HepG2 (cell line): ENCODE results near the gene GRM4. TPM values are rescaled to one million over a fixed set of nuclear protein-coding genes. Genes with fewer than 3 reads are reported as not detected.

Experiments used
- ATAC-seq: fragments of 200-7000 bp; cut with Tn5 transposase; 3 replicates; pipeline ENCODE4 v1.9.1; 2020; ENCODE audit warnings: mild to moderate bottlenecking, moderate library complexity
- BruUV-seq: library from RNA; stranded (reverse); fragments of 400-500 nt; replicated peaks from 2 replicates; lab custom pipeline; 2021; lab: Mats Ljungman, UMichigan
- CTCF ChIA-PET: fragments of 300-600 bp; formaldehyde crosslinking; extraction: SDS; loops from one replicate; lab custom pipeline; 2021; ENCODE audit warnings: low total read pairs, inconsistent platforms, low intra/inter-chr PET ratio; lab: Yijun Ruan, JAX
- POLR2A ChIA-PET: fragments of 350-600 bp; sonication (Branson Sonifier 250); formaldehyde crosslinking; loops from one replicate; lab custom pipeline; 2020; ENCODE audit warnings: antibody characterized with exemption, inconsistent platforms; lab: Yijun Ruan, JAX
- DNase-seq: peaks from one replicate; pipeline ENCODE4 v3.0.0-alpha.2; 2015; ENCODE audit warnings: low spot score
- FAIRE-seq: peaks from 3 replicates; lab custom pipeline; 2011; peaks lifted over from hg19 to GRCh38; lab: Jason Lieb, UNC
- H2AFZ ChIP-seq: one replicate; pipeline ENCODE4 v1.6.1; 2011; ENCODE audit warnings: low read length, inconsistent platforms
- H3K27ac ChIP-seq: fragments of 300-600 bp; 3 replicates; pipeline ENCODE4 v1.8.0; 2011; ENCODE audit warnings: mixed run types, mild to moderate bottlenecking, mixed read lengths, low read length, inconsistent platforms; ENCODE audit not compliant: insufficient read depth; ENCODE audit errors: extremely low read length
- H3K27me3 ChIP-seq, 2 experiments: fragments of 200-600 bp in 1 of 2; 2 replicates in 1 of 2; 3 replicates in 1 of 2; pipeline versions ENCODE4 v1.6.0 to v1.8.0; 2011; ENCODE audit warnings: low read length in 2 of 2, mild to moderate bottlenecking in 2 of 2, moderate library complexity in 2 of 2, inconsistent platforms in 1 of 2; ENCODE audit not compliant: insufficient read depth in 2 of 2, control insufficient read depth in 1 of 2
- H3K36me3 ChIP-seq, 2 experiments: fragments of 200-600 bp in 1 of 2; replicated peaks in 1 of 2; 2 replicates in 1 of 2; 3 replicates in 1 of 2; pipeline versions ENCODE4 v1.5.1 to v1.8.0; 2011; ENCODE audit warnings: low read length in 2 of 2, inconsistent platforms in 1 of 2; ENCODE audit not compliant: insufficient read depth in 2 of 2, control insufficient read depth in 1 of 2
- H3K4me1 ChIP-seq: 2 replicates; pipeline ENCODE4 v1.5.1; 2012; ENCODE audit warnings: low read length, inconsistent platforms; ENCODE audit not compliant: insufficient read depth
- H3K4me2 ChIP-seq: 2 replicates; pipeline ENCODE4 v1.6.0; 2011; ENCODE audit warnings: low read depth, low read length, inconsistent platforms
- H3K4me3 ChIP-seq, 3 experiments: fragments of 200-600 bp in 1 of 3; sonication (generic), shearing (Covaris generic) in 1 of 3; replicated peaks in 1 of 3; 2 replicates each; pipeline ENCODE4 v1.5.1; 2011 to 2016; ENCODE audit warnings: low read length in 3 of 3, inconsistent platforms in 2 of 3, low read depth in 2 of 3, mild to moderate bottlenecking in 2 of 3, control low read depth in 1 of 3, mixed read lengths in 1 of 3; ENCODE audit not compliant: insufficient read depth in 1 of 3
- H3K79me2 ChIP-seq: one replicate; pipeline ENCODE4 v1.6.1; 2011; ENCODE audit warnings: low read length, inconsistent platforms; ENCODE audit not compliant: insufficient read depth
- H3K9ac ChIP-seq: 2 replicates; pipeline ENCODE4 v1.6.0; 2011; ENCODE audit warnings: mild to moderate bottlenecking, low read depth, low read length, inconsistent platforms; ENCODE audit not compliant: insufficient read depth
- H3K9me3 ChIP-seq: 2 replicates; pipeline ENCODE4 v1.5.1; 2012; ENCODE audit warnings: mild to moderate bottlenecking, low read length
- H4K20me1 ChIP-seq: 2 replicates; pipeline ENCODE4 v1.6.0; 2011; ENCODE audit warnings: inconsistent platforms, mild to moderate bottlenecking, low read length, moderate library complexity; ENCODE audit not compliant: insufficient read depth
- ERF ChIP-seq: IDR thresholded peaks from 2 replicates; pipeline ENCODE4 v1.6.1; 2018; ENCODE audit warnings: missing biosample characterization, missing genetic modification reagents
- GABPA ChIP-seq, 2 experiments: IDR thresholded peaks; 2 replicates each; pipeline ENCODE4 v1.6.1; 2011 to 2016; ENCODE audit warnings: low read depth in 2 of 2, low read length in 1 of 2, missing biosample characterization in 1 of 2, missing genetic modification characterization in 1 of 2
- KMT2B ChIP-seq: IDR thresholded peaks from 2 replicates; pipeline ENCODE4 v1.6.1; 2016; ENCODE audit warnings: missing genetic modification reagents, missing compliant biosample characterization
- MEIS2 ChIP-seq: sonication (generic); formaldehyde crosslinking; IDR thresholded peaks from 2 replicates; pipeline ENCODE4 v1.9.0; 2021; ENCODE audit warnings: mild to moderate bottlenecking, missing genetic modification reagents
- POLR2A ChIP-seq, 2 experiments: IDR thresholded peaks; 2 replicates each; pipeline ENCODE4 v1.6.1; 2011; ENCODE audit warnings: low read depth in 2 of 2, low read length in 2 of 2, mild to moderate bottlenecking in 1 of 2, moderate library complexity in 1 of 2; ENCODE audit not compliant: insufficient read depth in 1 of 2
- ZKSCAN1 ChIP-seq: fragments of 150-350 bp; IDR thresholded peaks from 2 replicates; pipeline ENCODE4 v1.6.1; 2014; ENCODE audit warnings: low read length
- ZMYM2 ChIP-seq: sonication (generic); formaldehyde crosslinking; IDR thresholded peaks from 2 replicates; pipeline ENCODE4 v1.8.0; 2022; ENCODE audit warnings: mild to moderate bottlenecking, missing genetic modification reagents
- ZNF335 ChIP-seq: sonication (generic); formaldehyde crosslinking; IDR thresholded peaks from 2 replicates; pipeline ENCODE4 v1.4.0; 2020; ENCODE audit warnings: missing genetic modification reagents
- ZNF678 ChIP-seq: sonication (generic); formaldehyde crosslinking; IDR thresholded peaks from 2 replicates; pipeline ENCODE4 v1.4.0; 2020; ENCODE audit warnings: mild to moderate bottlenecking, missing genetic modification reagents
- ZNF713 ChIP-seq: sonication (generic); formaldehyde crosslinking; IDR thresholded peaks from 2 replicates; pipeline ENCODE4 v1.4.0; 2020; ENCODE audit warnings: mild to moderate bottlenecking, missing genetic modification reagents
- ZNF770 ChIP-seq: sonication (generic); formaldehyde crosslinking; IDR thresholded peaks from 2 replicates; pipeline ENCODE4 v1.5.0; 2020; ENCODE audit warnings: mild to moderate bottlenecking, missing genetic modification reagents
- WGBS: methylation state at CpG from one replicate; pipeline ENCODE4 v1.1.6; 2017; ENCODE audit warnings: low lambda C conversion rate; 5-methylcytosine and 5-hydroxymethylcytosine counted together
- in situ Hi-C: cut with HindIII; loops from 2 replicates; pipeline ENCODE4 v1.10.0; 2017; ENCODE audit warnings: low pct_unique_long_range_greater_than_20kb; ENCODE audit not compliant: extremely low pct_ligation_motif_present
- intact Hi-C: fragments of 100-400 bp; cut with micrococcal nuclease; formaldehyde crosslinking; loops from one replicate; pipeline ENCODE4 v1.10.0; 2022; ENCODE audit not compliant: unreplicated experiment
- polyA plus RNA-seq, 8 experiments: library from polyadenylated mRNA; depleted of rRNA in 3 of 8; stranded (reverse) in 7 of 8; unstranded in 1 of 8; fragments of >200 nt; fragmentation: Illumina TruSeq in 4 of 8; extraction: Trizol in 4 of 8; gene quantifications; 2 replicates each; pipeline versions ENCODE4 v1.2.1 to v1.2.3, GENCODE V29; 2011 to 2016; ENCODE audit warnings: low read depth in 4 of 8, missing spikeins in 1 of 8, mixed read lengths in 1 of 8; ENCODE audit not compliant: insufficient read depth in 1 of 8
- total RNA-seq, 5 experiments: library from RNA; depleted of rRNA; stranded (reverse); fragments of >200 nt; fragmentation: Illumina TruSeq; extraction: Trizol; gene quantifications; 2 replicates each; pipeline ENCODE4 v1.2.3, GENCODE V29; 2016; ENCODE audit warnings: low read depth in 1 of 5
- TF ChIP-seq, protein P1 (sequence below), 2 experiments: sonication (generic) in 1 of 2; formaldehyde crosslinking in 1 of 2; IDR thresholded peaks; 2 replicates each; pipeline versions ENCODE4 v1.4.0 to v1.6.1; 2016 to 2020; ENCODE audit warnings: borderline replicate concordance in 1 of 2, low read depth in 1 of 2, mild to moderate bottlenecking in 1 of 2, missing genetic modification reagents in 1 of 2
- TF ChIP-seq, protein P2 (sequence below): sonication (generic); formaldehyde crosslinking; IDR thresholded peaks from 2 replicates; pipeline ENCODE4 v1.5.1; 2020; ENCODE audit warnings: missing genetic modification reagents, mild to moderate bottlenecking, borderline replicate concordance

Gene GRM4
- total and polyA plus RNA-seq, 2 of the 13 experiments (the other 11 are each of a cell fraction or from before 2014, with no cell fraction given) = not detected

DNA sequence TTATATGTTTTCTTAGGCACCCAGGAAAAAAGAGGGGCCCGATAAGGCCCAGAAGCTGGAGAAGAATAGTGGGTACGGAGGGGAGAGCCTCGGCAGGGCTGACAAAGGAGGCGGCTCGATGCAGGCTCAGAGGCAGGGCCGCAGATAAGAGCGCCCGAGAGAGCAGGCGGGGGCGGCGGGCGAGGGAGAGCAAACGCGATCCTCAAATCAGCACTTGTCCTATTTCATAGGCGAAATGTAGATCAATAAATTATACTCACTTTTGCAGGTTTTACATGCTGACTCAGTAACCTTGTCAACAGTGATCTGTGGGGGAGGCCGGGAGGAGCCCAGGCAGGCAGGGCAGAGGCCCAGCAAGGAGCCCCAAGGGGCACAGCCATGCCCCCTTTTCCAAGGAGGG is 42.6 kb downstream of the GRM4 start (continued):
- no peak for TF ChIP-seq ZNF770 (CRISPR knock-in tag)

DNA sequence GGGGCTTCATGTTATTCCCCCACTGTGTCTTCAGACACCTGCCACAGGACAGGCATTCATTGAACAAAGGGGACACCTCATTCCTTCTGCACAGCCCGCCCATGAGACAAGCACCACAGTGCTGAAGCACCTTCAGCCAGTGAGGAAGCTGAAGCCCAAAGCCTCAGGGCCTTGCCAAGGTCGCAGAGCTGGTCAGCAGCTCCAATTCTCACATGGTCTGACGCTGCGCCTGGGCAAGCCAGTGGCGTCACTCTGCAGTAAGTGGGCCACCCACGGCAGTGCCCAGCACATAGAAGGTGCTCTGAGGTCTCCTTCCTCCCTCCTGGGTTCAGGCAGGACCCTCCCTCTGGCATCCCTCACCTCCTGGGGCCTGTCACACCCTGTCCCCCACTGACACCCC is 43.2 kb downstream of the GRM4 start:
- H3K4me3 ChIP-seq = no peak overlapping the region
- H3K27ac ChIP-seq = no peak overlapping the region
- H4K20me1 ChIP-seq = no peaks in the 10 kb centered on the region; the same call in 1 of the 2 replicates
- H3K79me2 ChIP-seq = no peaks in the 10 kb centered on the region
- no peaks in the 10 kb centered on the region for H3K36me3 ChIP-seq
- H3K4me1 ChIP-seq = no peaks in the 10 kb centered on the region
- peaks cover 14 to 85% of the 10 kb centered on the region in 2 experiments for H3K27me3 ChIP-seq
- DNase-seq = no peak
- intact Hi-C loops = no loop called here
- no peak for FAIRE-seq
- no peak overlapping the region for H2AFZ ChIP-seq
- in situ Hi-C loops = no loop called here
- no peak overlapping the region for H3K4me2 ChIP-seq
- POLR2A ChIA-PET = no interaction called here
- no peak overlapping the region for H3K9ac ChIP-seq
- no peaks in the 10 kb centered on the region for H3K9me3 ChIP-seq
- no peak for ATAC-seq
- BruUV-seq = no TSS peak
- WGBS = 5% methylated on average over 6 of the region's 6 CpGs
- CTCF ChIA-PET = no interaction called here
- no peak for TF ChIP-seq ZNF678 (CRISPR knock-in tag)
- TF ChIP-seq KMT2B = no peak
- TF ChIP-seq ZMYM2 (CRISPR knock-in tag) = no peak
- TF ChIP-seq ZNF713 (CRISPR knock-in tag) = no peak
- TF ChIP-seq MEIS2 = no peak
- TF ChIP-seq GABPA (IDR thresholded peaks at IDR 0.05; ENCODE audit: low read depth, low read length) = no peak
- TF ChIP-seq GABPA (CRISPR knock-in tag; IDR thresholded peaks at IDR 0.05; ENCODE audit: low read depth) = no peak
- TF ChIP-seq, protein P1, sequence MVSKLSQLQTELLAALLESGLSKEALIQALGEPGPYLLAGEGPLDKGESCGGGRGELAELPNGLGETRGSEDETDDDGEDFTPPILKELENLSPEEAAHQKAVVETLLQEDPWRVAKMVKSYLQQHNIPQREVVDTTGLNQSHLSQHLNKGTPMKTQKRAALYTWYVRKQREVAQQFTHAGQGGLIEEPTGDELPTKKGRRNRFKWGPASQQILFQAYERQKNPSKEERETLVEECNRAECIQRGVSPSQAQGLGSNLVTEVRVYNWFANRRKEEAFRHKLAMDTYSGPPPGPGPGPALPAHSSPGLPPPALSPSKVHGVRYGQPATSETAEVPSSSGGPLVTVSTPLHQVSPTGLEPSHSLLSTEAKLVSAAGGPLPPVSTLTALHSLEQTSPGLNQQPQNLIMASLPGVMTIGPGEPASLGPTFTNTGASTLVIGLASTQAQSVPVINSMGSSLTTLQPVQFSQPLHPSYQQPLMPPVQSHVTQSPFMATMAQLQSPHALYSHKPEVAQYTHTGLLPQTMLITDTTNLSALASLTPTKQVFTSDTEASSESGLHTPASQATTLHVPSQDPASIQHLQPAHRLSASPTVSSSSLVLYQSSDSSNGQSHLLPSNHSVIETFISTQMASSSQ (IDR thresholded peaks at IDR 0.05; ENCODE audit: low read depth) = no peak
- TF ChIP-seq, protein P1 (CRISPR knock-in tag; IDR thresholded peaks at IDR 0.05; ENCODE audit: borderline replicate concordance) = no peak
- no peak for TF ChIP-seq ERF (CRISPR knock-in tag)
- TF ChIP-seq POLR2A (IDR thresholded peaks at IDR 0.05; ENCODE audit: insufficient read depth in 1 of 2, low read depth in 2 of 2, low read length in 2 of 2) = no peak
- TF ChIP-seq ZKSCAN1 = no peak
- no peak for TF ChIP-seq ZNF335 (CRISPR knock-in tag)
- TF ChIP-seq, protein P2, sequence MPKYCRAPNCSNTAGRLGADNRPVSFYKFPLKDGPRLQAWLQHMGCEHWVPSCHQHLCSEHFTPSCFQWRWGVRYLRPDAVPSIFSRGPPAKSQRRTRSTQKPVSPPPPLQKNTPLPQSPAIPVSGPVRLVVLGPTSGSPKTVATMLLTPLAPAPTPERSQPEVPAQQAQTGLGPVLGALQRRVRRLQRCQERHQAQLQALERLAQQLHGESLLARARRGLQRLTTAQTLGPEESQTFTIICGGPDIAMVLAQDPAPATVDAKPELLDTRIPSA = no peak
